ENCODE data around the gene ARHGAP10.

DNA sequence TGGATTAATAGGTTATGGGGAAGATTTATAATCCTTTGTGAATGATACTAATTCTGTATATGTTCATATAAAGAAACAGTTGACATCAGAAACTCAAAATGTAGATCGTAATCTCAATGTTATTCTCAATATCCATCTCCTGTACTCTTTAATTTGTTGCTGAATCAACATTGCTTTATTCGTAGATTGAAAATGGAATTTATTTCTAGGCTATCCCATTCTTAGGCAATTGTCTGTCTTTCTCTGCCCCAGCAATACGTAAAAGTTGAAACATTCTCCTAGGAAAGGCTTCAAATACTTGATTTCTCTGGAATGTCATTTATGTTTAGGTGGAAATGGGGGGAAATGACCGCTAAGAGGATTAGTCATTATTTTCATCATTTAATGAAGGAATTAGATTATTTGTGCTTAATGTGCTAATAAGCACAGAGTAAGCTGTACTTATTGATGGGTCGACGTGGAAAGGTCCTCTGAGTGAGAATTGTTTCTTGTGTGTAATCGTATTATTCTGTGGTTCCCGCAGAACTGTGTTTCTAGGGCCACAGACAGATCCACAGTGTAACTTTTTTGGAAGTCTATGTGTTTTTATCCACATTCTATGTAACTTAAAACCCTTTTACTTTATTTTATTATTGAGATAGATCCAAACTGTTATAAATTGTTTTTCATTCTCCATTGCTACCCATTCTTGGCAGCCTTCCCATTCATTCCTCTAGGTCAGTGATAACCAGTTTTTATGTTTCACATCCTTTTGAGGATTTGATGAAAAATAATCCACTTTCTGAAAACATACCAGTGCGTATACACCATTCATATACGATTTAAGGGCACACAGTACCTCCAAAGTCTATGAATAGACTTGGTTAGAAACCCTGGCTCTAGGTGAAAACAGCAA is 262.9 kb downstream of the ARHGAP10 start:
- TF ChIP-seq CTCF (IDR thresholded peaks at IDR 0.05) (no peak), POLR2A (IDR thresholded peaks at IDR 0.05) (no peak)

Measured in testis (tissue), 2 donors.